Bronchial epithelial cell (primary cell): ENCODE measurements around the gene CCR7. TPM values are rescaled to one million over a fixed set of nuclear protein-coding genes. Genes with fewer than 3 reads are reported as not detected.
"Not testable (repeated sequence)": the region's sequence is repeated elsewhere in the genome, so short reads cannot be mapped to it uniquely, and the experiment has no call there.

ENCODE experiments used
- DNase-seq: peaks from one replicate; pipeline ENCODE4 v3.0.0-alpha.2; 2010; ENCODE audit warnings: low read depth
- FAIRE-seq: peaks from 2 replicates; lab custom pipeline; 2011; peaks lifted over from hg19 to GRCh38; lab: Jason Lieb, UNC
- H3K27me3 ChIP-seq: 2 replicates; pipeline ENCODE4 v1.5.1; 2011; ENCODE audit warnings: low read length; ENCODE audit not compliant: control insufficient read depth, insufficient read depth
- H3K36me3 ChIP-seq: 2 replicates; pipeline ENCODE4 v1.5.1; 2011; ENCODE audit warnings: low read length; ENCODE audit not compliant: control insufficient read depth, insufficient read depth
- H3K4me3 ChIP-seq: 2 replicates; pipeline ENCODE4 v1.5.1; 2011; ENCODE audit warnings: mild to moderate bottlenecking, low read depth, low read length, control low read depth
- CTCF ChIP-seq: IDR thresholded peaks from 2 replicates; pipeline ENCODE4 v1.5.1; 2011; ENCODE audit warnings: mild to moderate bottlenecking, moderate library complexity, low read length, control low read depth, inconsistent platforms; ENCODE audit not compliant: insufficient read depth, severe bottlenecking
- total RNA-seq: library from RNA; depleted of rRNA; stranded (reverse); fragments of >200 nt; gene quantifications from 2 replicates; pipeline ENCODE4 v1.2.1, GENCODE V29; 2014

Gene CCR7
- total RNA-seq, 1 donor from 2014 or later = not detected

DNA sequence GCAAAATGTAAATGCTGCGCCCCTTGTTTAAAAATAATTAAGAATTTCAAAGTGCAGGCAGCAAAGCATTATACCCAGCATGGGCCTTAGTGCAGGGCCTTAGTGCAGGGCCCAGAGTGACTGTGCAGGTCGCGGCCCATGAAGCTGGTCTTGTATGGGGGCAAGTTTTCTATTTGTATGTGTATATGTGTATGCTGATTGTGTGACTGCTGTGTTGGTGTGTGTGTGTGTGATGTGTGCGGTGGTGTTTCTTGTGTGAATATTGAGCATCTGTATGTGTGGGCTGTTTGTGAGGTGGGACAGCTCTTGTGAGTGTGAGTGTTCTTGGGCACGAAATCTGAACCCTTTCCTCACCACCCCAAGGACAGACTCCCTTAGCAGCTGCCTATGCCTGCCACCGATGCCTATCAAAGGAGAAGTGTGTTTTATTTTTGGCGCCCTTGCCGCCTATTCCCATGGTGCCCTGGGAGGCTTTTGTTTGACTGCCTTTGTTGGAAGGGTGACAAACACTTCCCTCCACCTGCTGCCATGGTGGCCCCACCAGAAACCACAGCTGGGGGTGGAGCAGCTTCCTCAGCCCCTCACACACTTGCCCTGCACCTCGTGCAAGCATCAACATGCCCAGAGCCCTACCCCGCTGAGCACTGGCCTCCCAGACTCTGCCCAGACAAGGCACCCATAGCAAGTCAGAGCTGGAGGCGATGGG lies 18.0 kb downstream of the CCR7 start:
- Histone ChIP-seq H3K27me3 (no peaks in the 10 kb centered on the region), H3K4me3 (no peak overlapping the region), H3K36me3 (no peaks in the 10 kb centered on the region)
- TF ChIP-seq CTCF = no peak
- DNase-seq (peak; percentile 98), FAIRE-seq (no peak)

- not testable (repeated sequence) for DNase-seq, H3K36me3 ChIP-seq, FAIRE-seq, H3K27me3 ChIP-seq, H3K4me3 ChIP-seq
These were observed 18.8 kb downstream of the CCR7 start for GRCh38 chr17:40546497-40546896.

- no peak for TF ChIP-seq CTCF
- H3K36me3 ChIP-seq = no peaks in the 10 kb centered on the region
- FAIRE-seq = no peak
- no peak overlapping the region for H3K4me3 ChIP-seq
- no peak for DNase-seq
- no peaks in the 10 kb centered on the region for H3K27me3 ChIP-seq
These were observed 19.6 kb downstream of the CCR7 start for GRCh38 chr17:40545660-40546059.

DNA sequence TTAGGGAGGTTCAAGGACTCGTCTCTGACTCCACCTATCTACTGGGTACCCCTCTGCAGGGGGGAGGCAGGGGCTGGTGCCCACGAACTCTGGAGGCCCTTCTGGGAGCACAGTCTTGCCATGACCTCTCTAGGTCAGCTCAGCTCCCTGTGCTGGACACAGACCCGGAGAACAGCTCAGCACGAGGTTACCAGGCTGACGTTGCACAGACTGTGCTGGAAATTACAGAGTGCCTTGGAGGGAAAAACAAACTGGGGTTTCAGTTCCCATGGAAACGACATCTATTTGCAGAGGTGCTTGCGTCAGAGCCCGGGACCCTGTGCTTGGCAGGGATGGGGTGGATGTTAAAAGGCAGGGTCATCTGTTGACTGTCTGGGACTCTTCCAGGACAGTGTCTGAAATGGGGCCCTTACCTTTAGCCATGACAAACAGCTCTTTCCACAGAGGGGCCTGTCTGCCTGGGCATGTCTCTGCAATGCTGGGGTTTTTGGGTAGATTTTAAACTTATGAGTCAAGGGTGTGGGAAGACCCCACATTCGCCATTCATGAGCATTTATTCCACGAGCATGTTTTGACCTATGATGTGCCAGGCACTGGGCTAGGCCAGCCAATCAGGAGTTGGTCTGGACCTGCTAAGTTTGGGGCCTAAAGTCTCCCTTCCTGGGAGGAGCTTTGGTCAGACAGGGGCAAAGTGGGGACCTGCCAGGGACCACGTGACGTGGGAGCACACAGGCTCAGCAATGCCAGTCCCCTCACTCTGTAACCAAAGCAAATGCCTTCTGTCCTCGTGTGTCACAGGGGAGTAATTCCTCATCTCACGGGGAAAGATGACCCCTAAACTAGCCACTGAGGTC lies 22.5 kb downstream of the CCR7 start:
- FAIRE-seq (no peak), DNase-seq (peak; percentile 96)
- Histone ChIP-seq H3K27me3 (no peaks in the 10 kb centered on the region), H3K36me3 (no peaks in the 10 kb centered on the region), H3K4me3 (no peak overlapping the region)
- no peak for TF ChIP-seq CTCF

GRCh38 chr17:40541873-40542557 lies 23.3 kb downstream of the CCR7 start:
- H3K36me3 ChIP-seq = no peaks in the 10 kb centered on the region
- no peak for TF ChIP-seq CTCF
- H3K4me3 ChIP-seq = no peak overlapping the region
- DNase-seq = no peak
- FAIRE-seq = no peak
- H3K27me3 ChIP-seq = no peaks in the 10 kb centered on the region
